Measurements from ENCODE around the gene HIC1. TPM values are rescaled to one million over a fixed set of nuclear protein-coding genes. Genes with fewer than 3 reads are reported as not detected.

Gene HIC1
- total and polyA plus RNA-seq, 9 donors: 3.9 to 108 (median 60.8) TPM

- no peaks in the 10 kb centered on the region for H3K9me3 ChIP-seq
- H3K36me3 ChIP-seq: no peaks in the 10 kb centered on the region
- WGBS, 3 donors: 22 to 40% (median 31%) methylated on average over 61 to 98 of the region's 98 CpGs
- peak in 4 of 5 donors; percentile 56 to 65 (median 62) for DNase-seq
- no peaks in the 10 kb centered on the region for H3K27me3 ChIP-seq
- TF ChIP-seq EP300 (IDR thresholded peaks at IDR 0.05): no peak
- no peak for TF ChIP-seq CTCF (IDR thresholded peaks at IDR 0.05)
- peak; percentile 33 for TF ChIP-seq POLR2A (IDR thresholded peaks at IDR 0.05)
- intact Hi-C loops (cut with DNase I): loop anchor here (2.0 to 5.0 kb wide), 3 partner anchors 119 to 224 kb away; no protein-coding TSS in a partner anchor
- peak overlapping the region; percentile 89 to 98 for H3K27ac ChIP-seq
- peak overlapping the region; percentile 8 for H3K4me3 ChIP-seq
- peaks cover 21% of the 10 kb centered on the region for H3K4me1 ChIP-seq (ENCODE audit: insufficient read depth)
Measured at GRCh38 chr17:2057760-2058585, 3.1 kb downstream of the HIC1 start.

- no peaks in the 10 kb centered on the region for H3K36me3 ChIP-seq
- peak; percentile 77 to 90 (median 84) for DNase-seq
- H3K4me3 ChIP-seq: no peak overlapping the region
- 23 to 31% (median 27%) methylated on average over 44 to 78 of the region's 78 CpGs for WGBS, 3 donors
- no peaks in the 10 kb centered on the region for H3K9me3 ChIP-seq
- no peak for TF ChIP-seq EP300 (IDR thresholded peaks at IDR 0.05)
- TF ChIP-seq CTCF (IDR thresholded peaks at IDR 0.05): peak; percentile 74 to 88 (median 84)
- intact Hi-C loops (cut with DNase I): loop anchor here in 3 of 4 donors (2.0 to 5.0 kb wide), 3 partner anchors 118 to 223 kb away; no protein-coding TSS in a partner anchor
- peak overlapping the region; percentile 89 to 98 for H3K27ac ChIP-seq
- no peaks in the 10 kb centered on the region for H3K27me3 ChIP-seq
- H3K4me1 ChIP-seq (ENCODE audit: insufficient read depth): peaks cover 19% of the 10 kb centered on the region
Measured at GRCh38 chr17:2058586-2059546, 4.0 kb downstream of the HIC1 start.

- TF ChIP-seq POLR2A (IDR thresholded peaks at IDR 0.05) (no peak), EP300 (IDR thresholded peaks at IDR 0.05) (no peak), CTCF (IDR thresholded peaks at IDR 0.05) (no peak)
- H3K27me3 ChIP-seq: no peaks in the 10 kb centered on the region
- no peaks in the 10 kb centered on the region for H3K9me3 ChIP-seq
- no peaks in the 10 kb centered on the region for H3K36me3 ChIP-seq
- WGBS, 3 donors: 45 to 52% (median 48%) methylated on average over 21 of the region's 21 CpGs
- intact Hi-C loops (cut with DNase I): loop anchor here in 3 of 4 donors (2.0 to 5.0 kb wide), 3 partner anchors 118 to 223 kb away; no protein-coding TSS in a partner anchor
- peaks cover 19% of the 10 kb centered on the region for H3K4me1 ChIP-seq (ENCODE audit: insufficient read depth)
- peak in 2 of 5 donors; percentile 33 to 48 for DNase-seq
- no peak overlapping the region for H3K4me3 ChIP-seq
- peak overlapping the region; percentile 89 to 98 for H3K27ac ChIP-seq
Measured at GRCh38 chr17:2059547-2060384, 4.9 kb downstream of the HIC1 start.

- intact Hi-C loops (cut with DNase I): no loop called here
- TF ChIP-seq EP300 (IDR thresholded peaks at IDR 0.05) (no peak), POLR2A (IDR thresholded peaks at IDR 0.05) (no peak), CTCF (IDR thresholded peaks at IDR 0.05) (no peak)
- Histone ChIP-seq H3K36me3 (no peaks in the 10 kb centered on the region), H3K27ac (peak overlapping the region; percentile 89 to 98), H3K4me3 (no peak overlapping the region), H3K4me1 (ENCODE audit: insufficient read depth) (peaks cover 19% of the 10 kb centered on the region), H3K9me3 (no peaks in the 10 kb centered on the region), H3K27me3 (no peaks in the 10 kb centered on the region)
- DNase-seq: no peak
- WGBS, 3 donors: 59 to 62% (median 60%) methylated on average over 6 of the region's 6 CpGs
Measured at GRCh38 chr17:2060385-2060658, 5.4 kb downstream of the HIC1 start.
